Stimulated activated naive CD4-positive, alpha-beta T cell treated with Interleukin-2 at 50 U/mL for 16 hours (primary cell): Measurements from ENCODE around the gene TJP2.

ENCODE experiments used
- DNase-seq: peaks from one replicate; lab custom pipeline; 2025; lab: John Stamatoyannopoulos, UW

TJP2 gene

GRCh38 chr9:69173891-69174615 is at the start of gene TJP2:
TSS of gene TJP2 (plus strand) at chr9:69174277. CDS start at chr9:69174373, 96 bp downstream.
- DNase-seq: peak; percentile 30

- DNase-seq: no peak
These were observed 43.3 kb upstream of the TJP2 start for GRCh38 chr9:69130456-69131441.

- no peak for DNase-seq
These were observed 42.4 kb upstream of the TJP2 start for GRCh38 chr9:69131682-69132081.

GRCh38 chr9:69132361-69132760 is 41.7 kb upstream of the TJP2 start:
- no peak for DNase-seq

GRCh38 chr9:69134412-69134811 is 39.7 kb upstream of the TJP2 start:
- no peak for DNase-seq

- DNase-seq: no peak
These were observed 37.9 kb upstream of the TJP2 start for GRCh38 chr9:69136185-69136584.

GRCh38 chr9:69136779-69137178 is 37.3 kb upstream of the TJP2 start:
- DNase-seq: no peak

- DNase-seq: no peak
These were observed 36.8 kb upstream of the TJP2 start for GRCh38 chr9:69137311-69137710.

- DNase-seq: no peak
These were observed 34.5 kb upstream of the TJP2 start for GRCh38 chr9:69139596-69139995.

GRCh38 chr9:69140123-69140735 is 33.8 kb upstream of the TJP2 start:
- DNase-seq: no peak

GRCh38 chr9:69141851-69142250 is 32.2 kb upstream of the TJP2 start:
- DNase-seq: no peak

GRCh38 chr9:69143291-69143690 is 30.8 kb upstream of the TJP2 start:
- no peak for DNase-seq

GRCh38 chr9:69145144-69145715 is 28.8 kb upstream of the TJP2 start:
- DNase-seq: no peak

- DNase-seq: no peak
These were observed 26.8 kb upstream of the TJP2 start for GRCh38 chr9:69147041-69147834.

GRCh38 chr9:69149321-69149807 is 24.7 kb upstream of the TJP2 start:
- no peak for DNase-seq

- no peak for DNase-seq
These were observed 22.6 kb upstream of the TJP2 start for GRCh38 chr9:69151506-69151905.

- no peak for DNase-seq
These were observed 20.2 kb upstream of the TJP2 start for GRCh38 chr9:69153707-69154521.

GRCh38 chr9:69155341-69156030 is 18.6 kb upstream of the TJP2 start:
- no peak for DNase-seq

- DNase-seq: no peak
These were observed 16.2 kb upstream of the TJP2 start for GRCh38 chr9:69157751-69158466.
